ENCODE measurements around the gene P2RY1. TPM values are rescaled to one million over a fixed set of nuclear protein-coding genes. Genes with fewer than 3 reads are reported as not detected.

P2RY1 gene
- total RNA-seq, 6 donors from 2014 or later, result 13.4 to 18.8 (median 16.8) TPM

DNA sequence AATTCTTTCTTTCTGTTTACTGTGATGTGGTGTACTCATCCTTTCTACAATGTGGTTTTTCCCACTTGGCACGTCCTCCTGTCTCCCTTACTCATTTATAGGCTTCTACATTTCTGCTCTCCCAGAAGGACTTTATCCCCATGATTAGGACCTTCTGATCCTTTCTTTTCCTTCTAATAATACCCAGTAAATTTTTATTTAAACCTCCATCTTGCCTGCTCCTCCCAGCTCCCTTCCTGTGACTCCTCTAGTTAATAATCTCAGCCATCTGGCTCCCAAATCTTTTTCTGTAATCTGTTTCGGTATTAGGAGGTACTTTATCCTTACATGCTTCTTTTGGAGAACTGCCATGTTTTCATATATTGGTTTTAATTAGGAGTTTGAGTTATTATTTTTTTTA, 11.2 kb upstream of the P2RY1 start:
- H3K9me3 ChIP-seq, result no peaks in the 10 kb centered on the region
- no peaks in the 10 kb centered on the region for H3K27me3 ChIP-seq
- DNase-seq (no peak), ATAC-seq (ENCODE audit: low FRiP score in 2 of 2) (no peak)
- no peak for TF ChIP-seq EP300 (IDR thresholded peaks at IDR 0.05)
- no peak for TF ChIP-seq POLR2A (IDR thresholded peaks at IDR 0.05)
- TF ChIP-seq, protein P1, sequence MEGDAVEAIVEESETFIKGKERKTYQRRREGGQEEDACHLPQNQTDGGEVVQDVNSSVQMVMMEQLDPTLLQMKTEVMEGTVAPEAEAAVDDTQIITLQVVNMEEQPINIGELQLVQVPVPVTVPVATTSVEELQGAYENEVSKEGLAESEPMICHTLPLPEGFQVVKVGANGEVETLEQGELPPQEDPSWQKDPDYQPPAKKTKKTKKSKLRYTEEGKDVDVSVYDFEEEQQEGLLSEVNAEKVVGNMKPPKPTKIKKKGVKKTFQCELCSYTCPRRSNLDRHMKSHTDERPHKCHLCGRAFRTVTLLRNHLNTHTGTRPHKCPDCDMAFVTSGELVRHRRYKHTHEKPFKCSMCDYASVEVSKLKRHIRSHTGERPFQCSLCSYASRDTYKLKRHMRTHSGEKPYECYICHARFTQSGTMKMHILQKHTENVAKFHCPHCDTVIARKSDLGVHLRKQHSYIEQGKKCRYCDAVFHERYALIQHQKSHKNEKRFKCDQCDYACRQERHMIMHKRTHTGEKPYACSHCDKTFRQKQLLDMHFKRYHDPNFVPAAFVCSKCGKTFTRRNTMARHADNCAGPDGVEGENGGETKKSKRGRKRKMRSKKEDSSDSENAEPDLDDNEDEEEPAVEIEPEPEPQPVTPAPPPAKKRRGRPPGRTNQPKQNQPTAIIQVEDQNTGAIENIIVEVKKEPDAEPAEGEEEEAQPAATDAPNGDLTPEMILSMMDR (IDR thresholded peaks at IDR 0.05), result no peak
- TF ChIP-seq POLR2AphosphoS5 (IDR thresholded peaks at IDR 0.05), result no peak
- no peaks in the 10 kb centered on the region for H3K36me3 ChIP-seq
- H3K4me1 ChIP-seq, result peaks cover 8 to 13% (median 11%) of the 10 kb centered on the region in 4 donors
- no peak overlapping the region for H3K4me3 ChIP-seq
- 74 to 77% methylated on average over 2 of the region's 2 CpGs for WGBS, 2 donors
- no peak overlapping the region for H3K27ac ChIP-seq

DNA sequence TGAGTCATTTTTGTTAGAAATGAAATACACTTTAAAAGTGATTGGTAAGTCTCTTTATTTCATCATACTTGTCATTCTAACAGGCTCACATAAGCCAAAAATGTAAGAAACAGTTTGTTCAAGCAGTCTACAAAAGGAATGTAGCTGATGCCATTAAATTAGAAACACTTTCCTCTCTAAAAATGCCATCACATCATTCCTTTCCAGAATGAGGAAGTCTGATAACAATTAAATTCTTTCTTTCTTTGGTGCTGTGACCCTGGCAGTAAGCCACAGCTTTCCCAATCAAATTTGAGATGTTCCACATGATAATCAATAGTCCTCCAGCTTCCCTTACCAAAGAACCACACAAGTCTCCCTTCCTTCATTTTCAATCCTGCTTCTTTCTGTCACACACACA, 9.4 kb upstream of the P2RY1 start:
- TF ChIP-seq EP300 (IDR thresholded peaks at IDR 0.05) (no peak), POLR2A (IDR thresholded peaks at IDR 0.05) (no peak), POLR2AphosphoS5 (IDR thresholded peaks at IDR 0.05) (no peak)
- TF ChIP-seq, protein P1 (IDR thresholded peaks at IDR 0.05), result no peak
- DNase-seq, result no peak
- peaks cover 8 to 13% (median 11%) of the 10 kb centered on the region in 4 donors for H3K4me1 ChIP-seq
- H3K27ac ChIP-seq, result no peak overlapping the region
- ATAC-seq (ENCODE audit: low FRiP score in 2 of 2), result no peak
- no peaks in the 10 kb centered on the region for H3K27me3 ChIP-seq
- H3K9me3 ChIP-seq, result no peaks in the 10 kb centered on the region
- no peak overlapping the region for H3K4me3 ChIP-seq
- no peaks in the 10 kb centered on the region for H3K36me3 ChIP-seq

DNA sequence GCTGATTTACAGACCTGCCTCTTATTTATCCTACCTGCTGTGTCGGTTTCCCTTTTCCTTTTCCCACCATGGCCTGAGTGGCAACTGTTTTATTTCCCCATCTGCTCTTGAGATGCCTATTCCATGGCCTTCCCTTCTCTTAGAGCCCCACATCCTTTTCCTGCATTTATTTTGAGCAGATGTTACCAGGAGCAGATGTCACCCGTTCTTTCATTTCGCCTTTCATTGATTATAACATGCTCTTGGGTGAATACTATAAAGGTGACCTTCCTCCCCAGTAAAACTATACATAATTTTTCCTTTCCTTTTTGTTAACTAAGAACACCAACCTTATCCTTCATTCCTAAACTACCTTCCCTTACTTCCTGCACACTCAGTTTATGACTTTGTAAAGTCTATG, 8.5 kb upstream of the P2RY1 start:
- H3K4me1 ChIP-seq, result peaks cover 8 to 13% (median 11%) of the 10 kb centered on the region in 4 donors
- peak overlapping the region in 1 of 4 donors; percentile 24 for H3K27ac ChIP-seq
- no peak for TF ChIP-seq POLR2A (IDR thresholded peaks at IDR 0.05)
- no peak for TF ChIP-seq POLR2AphosphoS5 (IDR thresholded peaks at IDR 0.05)
- no peak for TF ChIP-seq EP300 (IDR thresholded peaks at IDR 0.05)
- TF ChIP-seq, protein P1 (IDR thresholded peaks at IDR 0.05), result no peak
- DNase-seq (no peak), ATAC-seq (ENCODE audit: low FRiP score in 2 of 2) (no peak)
- H3K9me3 ChIP-seq, result no peaks in the 10 kb centered on the region
- 74 to 85% methylated on average over 3 of the region's 3 CpGs for WGBS, 2 donors
- no peaks in the 10 kb centered on the region for H3K27me3 ChIP-seq
- no peak overlapping the region for H3K4me3 ChIP-seq
- no peaks in the 10 kb centered on the region for H3K36me3 ChIP-seq

DNA sequence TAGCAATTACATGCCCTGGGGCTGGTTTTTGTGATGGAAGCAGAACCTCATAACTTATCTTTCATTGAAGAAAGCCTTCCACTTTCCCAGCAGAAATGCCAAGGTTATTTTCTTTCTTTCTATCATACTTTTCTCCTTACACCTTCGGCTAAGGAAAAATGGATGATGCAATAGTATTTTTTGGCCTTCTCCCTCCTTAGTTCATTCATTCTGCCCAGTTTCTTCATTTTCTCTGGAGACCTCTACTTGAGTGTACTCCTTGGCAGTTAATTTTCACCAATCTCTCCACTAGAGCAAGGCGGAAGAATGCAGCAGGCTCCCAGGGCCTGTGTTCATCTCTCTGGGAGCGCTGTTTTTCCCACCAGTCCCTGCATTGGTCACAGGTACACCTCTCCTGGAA, 7.6 kb upstream of the P2RY1 start:
- Histone ChIP-seq H3K9me3 (no peaks in the 10 kb centered on the region), H3K27ac (peak overlapping the region in 1 of 4 donors; percentile 24), H3K4me3 (no peak overlapping the region), H3K4me1 (peaks cover 8 to 13% (median 11%) of the 10 kb centered on the region in 4 donors), H3K27me3 (no peaks in the 10 kb centered on the region), H3K36me3 (no peaks in the 10 kb centered on the region)
- ATAC-seq (ENCODE audit: low FRiP score in 2 of 2) (no peak), DNase-seq (no peak)
- 79 to 91% methylated on average over 3 of the region's 3 CpGs for WGBS, 2 donors
- TF ChIP-seq, protein P1 (IDR thresholded peaks at IDR 0.05), result no peak
- no peak for TF ChIP-seq POLR2AphosphoS5 (IDR thresholded peaks at IDR 0.05)
- no peak for TF ChIP-seq POLR2A (IDR thresholded peaks at IDR 0.05)
- no peak for TF ChIP-seq EP300 (IDR thresholded peaks at IDR 0.05)

DNA sequence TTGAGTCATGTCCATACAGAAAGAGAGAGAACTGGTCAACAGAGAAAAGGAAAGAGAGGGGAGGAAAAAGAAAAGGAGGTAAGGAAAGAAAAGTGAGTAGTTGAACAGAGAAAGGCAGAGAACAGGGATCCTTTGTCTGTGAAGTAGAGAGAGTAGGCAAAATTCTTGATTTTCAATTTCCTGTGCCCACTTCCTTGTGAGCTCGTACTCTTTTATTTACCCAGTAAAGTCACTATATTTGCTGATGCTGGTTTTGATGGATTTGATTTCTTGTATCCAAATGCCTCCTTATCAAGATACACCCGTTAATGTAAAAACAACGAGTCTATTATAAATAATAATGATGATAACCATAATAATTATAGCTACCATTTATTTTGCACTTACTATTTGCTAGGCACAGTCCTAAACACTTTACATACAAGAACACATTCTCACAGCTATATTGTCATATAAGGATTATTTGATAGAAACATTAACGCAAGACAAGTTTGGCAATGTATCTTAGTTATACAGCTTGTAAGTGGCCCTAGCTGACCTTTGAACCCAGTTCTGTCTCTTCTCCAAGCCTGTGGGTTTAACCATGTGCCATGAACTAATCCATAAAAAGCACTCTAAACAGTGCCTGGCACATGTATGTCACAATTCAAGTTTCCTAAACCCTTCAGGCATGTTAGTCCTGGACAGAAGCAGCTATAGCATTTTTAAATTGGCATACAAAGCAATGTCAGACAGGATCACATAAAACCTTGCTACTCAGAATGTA, 6.7 kb upstream of the P2RY1 start:
- Histone ChIP-seq H3K9me3 (no peaks in the 10 kb centered on the region), H3K27ac (no peak overlapping the region), H3K27me3 (no peaks in the 10 kb centered on the region), H3K4me1 (peaks cover 8 to 13% (median 9%) of the 10 kb centered on the region in 4 donors), H3K4me3 (no peak overlapping the region), H3K36me3 (no peaks in the 10 kb centered on the region)
- no peak for TF ChIP-seq POLR2AphosphoS5 (IDR thresholded peaks at IDR 0.05)
- TF ChIP-seq, protein P1 (IDR thresholded peaks at IDR 0.05), result no peak
- no peak for TF ChIP-seq POLR2A (IDR thresholded peaks at IDR 0.05)
- no peak for TF ChIP-seq EP300 (IDR thresholded peaks at IDR 0.05)
- DNase-seq (no peak), ATAC-seq (ENCODE audit: low FRiP score in 2 of 2) (no peak)
- WGBS, 2 donors, result 51 to 56% methylated on average over 4 of the region's 4 CpGs
